Activated CD4-positive, alpha-beta T cell treated with anti-CD3 and anti-CD28 coated beads, Interleukin-2, amount 50 U/mL, for 24 hours (primary cell): Measurements from ENCODE around the gene CASP14.
"Not testable (repeated sequence)": the region's sequence is repeated elsewhere in the genome, so short reads cannot be mapped to it uniquely, and the experiment has no call there.

ENCODE experiments used
- DNase-seq, 2 donors: peaks; one replicate each; pipeline ENCODE4 v3.0.0-alpha.2; 2020; ENCODE audit warnings: low read depth in 1 of 2, low spot score in 1 of 2

The CASP14 gene

GRCh38 chr19:15048885-15049541, at the start of gene CASP14:
CASP14 (plus strand) TSS chr19:15049480; CDS start chr19:15052252, 2,772 bp downstream.
- DNase-seq: no peak

- DNase-seq: no peak
These were observed 41.0 kb upstream of the CASP14 start for GRCh38 chr19:15008308-15008707.

- DNase-seq: no peak
These were observed 38.6 kb upstream of the CASP14 start for GRCh38 chr19:15010501-15011300.

GRCh38 chr19:15014579-15014978, 34.7 kb upstream of the CASP14 start:
- DNase-seq: no peak

GRCh38 chr19:15015946-15016542, 33.2 kb upstream of the CASP14 start:
- no peak for DNase-seq

- DNase-seq: not testable (repeated sequence)
These were observed 30.4 kb upstream of the CASP14 start for GRCh38 chr19:15018836-15019235.

- DNase-seq: no peak
These were observed 27.8 kb upstream of the CASP14 start for GRCh38 chr19:15021286-15022007.

GRCh38 chr19:15022752-15023151, 26.5 kb upstream of the CASP14 start:
- DNase-seq: no peak

- DNase-seq: no peak
These were observed 24.1 kb upstream of the CASP14 start for GRCh38 chr19:15025217-15025616.

- DNase-seq: no peak
These were observed 20.8 kb upstream of the CASP14 start for GRCh38 chr19:15028490-15028889.

- DNase-seq: no peak
These were observed 17.6 kb upstream of the CASP14 start for GRCh38 chr19:15031675-15032074.

GRCh38 chr19:15035795-15036311, 13.4 kb upstream of the CASP14 start:
- DNase-seq: no peak

GRCh38 chr19:15037586-15037985, 11.7 kb upstream of the CASP14 start:
- DNase-seq: no peak

- no peak for DNase-seq
These were observed 11.0 kb upstream of the CASP14 start for GRCh38 chr19:15038294-15038693.

- no peak for DNase-seq
These were observed 7.3 kb upstream of the CASP14 start for GRCh38 chr19:15042003-15042402.

GRCh38 chr19:15042826-15043225, 6.5 kb upstream of the CASP14 start:
- no peak for DNase-seq

- DNase-seq: no peak
These were observed 3.8 kb upstream of the CASP14 start for GRCh38 chr19:15045506-15045905.

GRCh38 chr19:15047680-15048079, 1.6 kb upstream of the CASP14 start:
- DNase-seq: no peak

GRCh38 chr19:15048128-15048527, 1.2 kb upstream of the CASP14 start:
- no peak for DNase-seq

- DNase-seq: no peak
These were observed 1.4 kb downstream of the CASP14 start for GRCh38 chr19:15050639-15051038.

GRCh38 chr19:15062036-15062435, 12.8 kb downstream of the CASP14 start:
- DNase-seq: no peak
